Neural progenitor cell (in vitro differentiated cells): Measurements from ENCODE around the gene TMEM185B.

ENCODE experiments used
- CTCF ChIP-seq: fragments of 200-600 bp; sonication (generic); IDR thresholded peaks from 2 replicates; pipeline ENCODE4 v1.5.1; 2017; ENCODE audit warnings: antibody characterized with exemption, mild to moderate bottlenecking
- EZH2 ChIP-seq: fragments of 200-600 bp; sonication (generic); IDR thresholded peaks from 2 replicates; pipeline ENCODE4 v1.6.1; 2017; ENCODE audit warnings: antibody characterized with exemption, mild to moderate bottlenecking, moderate library complexity
- EZH2phosphoT487 ChIP-seq: fragments of 200-600 bp; sonication (generic); IDR thresholded peaks from 2 replicates; pipeline ENCODE4 v1.6.1; 2017; ENCODE audit warnings: antibody characterized with exemption

GRCh38 chr2:120255986-120256650, 32.9 kb upstream of the TMEM185B start:
- TF ChIP-seq EZH2phosphoT487 (no peak), CTCF (no peak), EZH2 (no peak)
